Measurements from ENCODE around the gene ZNF385C. TPM values are rescaled to one million over a fixed set of nuclear protein-coding genes. Genes with fewer than 3 reads are reported as not detected.
A peak's percentile ranks its signal among the peaks of the same experiment; 100 is the strongest.

The ZNF385C gene
- total RNA-seq, 1 experiment from 2014 or later: 2.8 TPM

DNA sequence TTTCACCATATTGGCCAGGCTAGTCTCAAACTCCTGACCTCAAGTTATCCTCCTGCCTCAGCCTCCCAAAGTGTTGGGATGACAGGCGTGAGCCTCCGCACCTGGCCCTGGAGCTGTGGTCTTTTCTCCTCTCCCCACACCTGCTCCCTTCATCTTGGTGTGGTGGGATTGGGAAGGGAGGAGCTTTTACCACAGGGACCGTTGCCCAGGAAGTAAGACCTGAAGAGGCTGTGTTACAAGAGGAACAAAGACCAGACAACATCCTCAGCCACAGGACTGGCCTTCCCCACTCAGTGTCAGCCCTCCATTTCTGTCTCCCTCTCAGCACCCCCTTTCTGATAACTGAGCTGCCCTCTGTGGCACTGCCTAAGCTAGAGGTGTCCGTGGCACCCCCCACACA is 38.5 kb downstream of the ZNF385C start:
- Histone ChIP-seq H4K20me1 (ENCODE audit: control insufficient read depth, insufficient read depth, insufficient read length) (no peaks in the 10 kb centered on the region), H3K18ac (ENCODE audit: insufficient read length, low read depth, low read length) (no peak overlapping the region), H2BK15ac (ENCODE audit: low read depth, low read length) (no peak overlapping the region), H4K5ac (ENCODE audit: insufficient read length, low read depth, low read length) (no peak overlapping the region), H3K79me2 (ENCODE audit: insufficient read depth, low read length) (no peaks in the 10 kb centered on the region), H2BK5ac (ENCODE audit: insufficient read length, low read length) (no peak overlapping the region), H3K14ac (ENCODE audit: insufficient read depth, low read length) (no peak overlapping the region), H2AFZ (ENCODE audit: low read length) (no peak overlapping the region), H3K79me1 (ENCODE audit: insufficient read depth, low read depth, low read length, poor library complexity, severe bottlenecking) (no peaks in the 10 kb centered on the region), H3K23ac (ENCODE audit: insufficient read length, low read depth, low read length) (no peak overlapping the region), H3T11ph (ENCODE audit: low read length) (no peak overlapping the region), H3K4ac (ENCODE audit: low read depth, low read length) (no peak overlapping the region), H3K23me2 (ENCODE audit: insufficient read length, low read depth, low read length, poor library complexity, severe bottlenecking) (no peaks in the 10 kb centered on the region), H2BK120ac (ENCODE audit: low read depth, low read length, poor library complexity, severe bottlenecking) (no peak overlapping the region), H3K4me1 (ENCODE audit: insufficient read depth, low read length) (peaks cover 2% of the 10 kb centered on the region; the same call in 1 of the 2 replicates), H2BK20ac (ENCODE audit: low read depth, low read length, poor library complexity, severe bottlenecking) (no peak overlapping the region), H2AK5ac (ENCODE audit: insufficient read length, low read length) (no peak overlapping the region), H3K56ac (ENCODE audit: insufficient read length, low read depth, low read length) (no peak overlapping the region), H2BK12ac (ENCODE audit: insufficient read length, low read depth, low read length) (no peak overlapping the region), H3K9me3 (ENCODE audit: control insufficient read depth, low read depth, low read length) (no peaks in the 10 kb centered on the region), H3K27ac (ENCODE audit: insufficient read length, low read depth, low read length) (no peak overlapping the region), H3K9ac (ENCODE audit: extremely low read depth, insufficient read length, low read length) (no peak overlapping the region), H3K27me3 (ENCODE audit: insufficient read depth, low read length) (no peaks in the 10 kb centered on the region), H3K4me2 (ENCODE audit: insufficient read depth, insufficient read length, low read length) (no peak overlapping the region), H4K91ac (ENCODE audit: insufficient read length, low read depth, low read length) (no peak overlapping the region), H4K8ac (replicated peaks; ENCODE audit: insufficient read length, low read depth, low read length) (no peak overlapping the region)
- DNase-seq: no peak
- peaks cover 32 to 50% of the 10 kb centered on the region in 2 experiments for H3K4me1 Mint-ChIP-seq
- H3K4me3 Mint-ChIP-seq: no peak overlapping the region
- H3K27ac Mint-ChIP-seq: peak overlapping the region in 1 of 3 experiments; percentile 58; a peak in 1 of 7 replicates
- WGBS (ENCODE audit: extremely low coverage, insufficient read length, low lambda C conversion rate): no CpG with 5 or more reads among the region's 4 CpGs
- no peaks in the 10 kb centered on the region; a peak in 1 of 5 replicates for H3K9me3 Mint-ChIP-seq
- TF ChIP-seq, protein P1, sequence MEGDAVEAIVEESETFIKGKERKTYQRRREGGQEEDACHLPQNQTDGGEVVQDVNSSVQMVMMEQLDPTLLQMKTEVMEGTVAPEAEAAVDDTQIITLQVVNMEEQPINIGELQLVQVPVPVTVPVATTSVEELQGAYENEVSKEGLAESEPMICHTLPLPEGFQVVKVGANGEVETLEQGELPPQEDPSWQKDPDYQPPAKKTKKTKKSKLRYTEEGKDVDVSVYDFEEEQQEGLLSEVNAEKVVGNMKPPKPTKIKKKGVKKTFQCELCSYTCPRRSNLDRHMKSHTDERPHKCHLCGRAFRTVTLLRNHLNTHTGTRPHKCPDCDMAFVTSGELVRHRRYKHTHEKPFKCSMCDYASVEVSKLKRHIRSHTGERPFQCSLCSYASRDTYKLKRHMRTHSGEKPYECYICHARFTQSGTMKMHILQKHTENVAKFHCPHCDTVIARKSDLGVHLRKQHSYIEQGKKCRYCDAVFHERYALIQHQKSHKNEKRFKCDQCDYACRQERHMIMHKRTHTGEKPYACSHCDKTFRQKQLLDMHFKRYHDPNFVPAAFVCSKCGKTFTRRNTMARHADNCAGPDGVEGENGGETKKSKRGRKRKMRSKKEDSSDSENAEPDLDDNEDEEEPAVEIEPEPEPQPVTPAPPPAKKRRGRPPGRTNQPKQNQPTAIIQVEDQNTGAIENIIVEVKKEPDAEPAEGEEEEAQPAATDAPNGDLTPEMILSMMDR (conservative IDR thresholded peaks at IDR 0.05): no peak
- H3K27me3 Mint-ChIP-seq (ENCODE audit: low read depth): peaks cover 6% of the 10 kb centered on the region
- no peaks in the 10 kb centered on the region for H3K36me3 Mint-ChIP-seq (ENCODE audit: insufficient read depth in 1 of 3, low read depth in 3 of 3)

Data from H9 (cell line).